Keratinocyte (primary cell): ENCODE data around the gene THNSL1.

Source experiments
- CTCF ChIP-seq, 3 experiments: IDR thresholded peaks in 1 of 3; conservative IDR thresholded peaks in 1 of 3; optimal IDR thresholded peaks in 1 of 3; 2 replicates in 2 of 3; 3 replicates in 1 of 3; pipeline versions ENCODE3 to v1.5.1; 2011; ENCODE audit warnings: low read length in 3 of 3, mild to moderate bottlenecking in 3 of 3, moderate library complexity in 2 of 3, control low read depth in 1 of 3, inconsistent platforms in 1 of 3; ENCODE audit not compliant: insufficient read depth in 2 of 3; ENCODE audit errors: extremely low read depth in 1 of 3
- EZH2 ChIP-seq: IDR thresholded peaks from one replicate; pipeline ENCODE4 v1.6.1; 2012; ENCODE audit warnings: inconsistent platforms, mild to moderate bottlenecking, low read length, moderate library complexity

DNA sequence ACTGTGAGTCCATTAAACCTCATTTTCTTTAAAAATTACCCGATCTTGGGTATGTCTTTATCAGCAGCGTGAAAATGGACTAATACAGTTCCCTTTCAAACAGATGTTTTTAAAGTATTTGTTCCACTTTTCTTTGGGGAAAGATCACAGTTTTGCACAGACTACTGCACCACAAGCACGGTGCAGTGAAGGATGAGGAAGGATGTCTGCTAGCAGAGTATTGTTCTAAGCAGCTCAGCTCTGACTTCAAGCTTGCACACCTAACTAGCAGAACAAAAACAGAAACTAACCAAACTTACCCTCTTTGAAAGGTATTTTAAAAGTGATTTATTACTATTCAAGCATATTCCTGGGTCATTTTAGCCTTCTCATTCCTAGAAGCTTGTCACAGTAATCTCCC, 20.0 kb downstream of the THNSL1 start:
- TF ChIP-seq EZH2: no peak
- TF ChIP-seq CTCF (optimal IDR thresholded peaks at IDR 0.05 in 1 of 3, IDR thresholded peaks at IDR 0.05 in 1 of 3, conservative IDR thresholded peaks at IDR 0.05 in 1 of 3; ENCODE audit: extremely low read depth in 1 of 3, insufficient read depth in 2 of 3, low read length in 3 of 3): no peak
